ENCODE results near the gene SLC24A3.

SLC24A3 gene

DNA sequence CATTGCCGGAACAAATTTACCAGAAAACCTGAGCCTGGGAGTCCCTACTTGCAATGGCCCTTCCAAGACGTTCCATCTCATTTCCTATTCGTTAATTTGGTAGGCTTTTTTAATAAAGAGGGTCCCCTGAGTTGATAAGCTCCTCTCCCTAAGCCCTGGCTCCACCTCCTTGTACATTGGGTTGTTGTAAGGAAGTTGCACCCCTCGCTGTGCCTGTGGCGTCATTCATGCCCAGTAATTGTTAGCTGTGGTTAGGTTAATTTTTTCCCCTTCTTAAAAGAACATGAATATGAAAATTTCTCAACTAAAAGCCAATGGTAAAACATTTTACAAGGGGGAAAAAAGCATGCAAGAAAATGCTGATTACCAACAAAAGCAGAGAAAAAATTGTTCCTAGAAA lies 91.9 kb downstream of the SLC24A3 start:
- Histone ChIP-seq H3K9me2 (replicated peaks; ENCODE audit: control insufficient read depth, low read length) (no peaks in the 10 kb centered on the region), H4K20me1 (ENCODE audit: control insufficient read depth, insufficient read depth, low read depth, low read length) (no peaks in the 10 kb centered on the region), H3K9me3 (ENCODE audit: control insufficient read depth, insufficient read depth, low read length) (no peaks in the 10 kb centered on the region), H3F3A (ENCODE audit: control insufficient read depth, insufficient read depth) (no peaks in the 10 kb centered on the region), H3K4me3 (ENCODE audit: low read length) (no peak overlapping the region), H3K36me3 (ENCODE audit: control insufficient read depth, low read length) (no peaks in the 10 kb centered on the region), H3K27ac (ENCODE audit: low read depth, low read length) (no peak overlapping the region), H3K79me2 (ENCODE audit: control insufficient read depth, low read length) (no peaks in the 10 kb centered on the region), H3K27me3 (ENCODE audit: control insufficient read depth, low read length) (no peaks in the 10 kb centered on the region), H3K4me1 (ENCODE audit: control insufficient read depth, low read length) (no peaks in the 10 kb centered on the region), H3K4me2 (ENCODE audit: low read length) (no peak overlapping the region)
- TF ChIP-seq, protein P1, sequence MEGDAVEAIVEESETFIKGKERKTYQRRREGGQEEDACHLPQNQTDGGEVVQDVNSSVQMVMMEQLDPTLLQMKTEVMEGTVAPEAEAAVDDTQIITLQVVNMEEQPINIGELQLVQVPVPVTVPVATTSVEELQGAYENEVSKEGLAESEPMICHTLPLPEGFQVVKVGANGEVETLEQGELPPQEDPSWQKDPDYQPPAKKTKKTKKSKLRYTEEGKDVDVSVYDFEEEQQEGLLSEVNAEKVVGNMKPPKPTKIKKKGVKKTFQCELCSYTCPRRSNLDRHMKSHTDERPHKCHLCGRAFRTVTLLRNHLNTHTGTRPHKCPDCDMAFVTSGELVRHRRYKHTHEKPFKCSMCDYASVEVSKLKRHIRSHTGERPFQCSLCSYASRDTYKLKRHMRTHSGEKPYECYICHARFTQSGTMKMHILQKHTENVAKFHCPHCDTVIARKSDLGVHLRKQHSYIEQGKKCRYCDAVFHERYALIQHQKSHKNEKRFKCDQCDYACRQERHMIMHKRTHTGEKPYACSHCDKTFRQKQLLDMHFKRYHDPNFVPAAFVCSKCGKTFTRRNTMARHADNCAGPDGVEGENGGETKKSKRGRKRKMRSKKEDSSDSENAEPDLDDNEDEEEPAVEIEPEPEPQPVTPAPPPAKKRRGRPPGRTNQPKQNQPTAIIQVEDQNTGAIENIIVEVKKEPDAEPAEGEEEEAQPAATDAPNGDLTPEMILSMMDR (IDR thresholded peaks at IDR 0.05; ENCODE audit: low read depth, low read length, poor library complexity, severe bottlenecking): no peak
- TF ChIP-seq EZH2phosphoT487 (IDR thresholded peaks at IDR 0.05; ENCODE audit: borderline replicate concordance, low read length): no peak

GRCh38 chr20:19304886-19305415 lies 92.5 kb downstream of the SLC24A3 start:
- TF ChIP-seq, protein P1 (IDR thresholded peaks at IDR 0.05; ENCODE audit: low read depth, low read length, poor library complexity, severe bottlenecking): no peak
- no peak for TF ChIP-seq EZH2phosphoT487 (IDR thresholded peaks at IDR 0.05; ENCODE audit: borderline replicate concordance, low read length)
- H3K4me2 ChIP-seq (ENCODE audit: low read length): no peak overlapping the region
- H3K9me2 ChIP-seq (replicated peaks; ENCODE audit: control insufficient read depth, low read length): no peaks in the 10 kb centered on the region

DNA sequence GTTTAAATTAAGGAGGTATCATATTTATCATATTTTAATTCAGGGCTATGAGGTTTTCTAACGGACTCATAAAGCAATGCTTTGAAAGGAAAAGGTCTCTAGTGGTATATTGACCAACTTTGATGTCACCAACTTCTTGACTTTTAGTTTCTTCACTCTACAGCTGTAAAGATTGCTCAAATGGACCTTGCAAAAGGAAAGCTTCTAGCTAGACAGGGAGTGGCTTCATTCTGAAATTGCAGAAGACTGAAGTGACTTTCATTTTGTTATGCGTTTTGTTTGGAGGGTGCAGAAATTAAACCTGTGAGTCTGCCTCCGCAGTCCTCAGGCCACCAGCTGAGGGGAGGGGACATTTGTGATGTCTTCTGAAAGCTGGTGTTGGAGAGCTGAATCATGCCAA lies 95.7 kb downstream of the SLC24A3 start:
- Histone ChIP-seq H3K9me3 (ENCODE audit: control insufficient read depth, insufficient read depth, low read length) (no peaks in the 10 kb centered on the region), H3K4me3 (ENCODE audit: low read length) (no peak overlapping the region), H3K27ac (ENCODE audit: low read depth, low read length) (no peak overlapping the region), H3K79me2 (ENCODE audit: control insufficient read depth, low read length) (no peaks in the 10 kb centered on the region), H3F3A (ENCODE audit: control insufficient read depth, insufficient read depth) (no peaks in the 10 kb centered on the region), H3K27me3 (ENCODE audit: control insufficient read depth, low read length) (no peaks in the 10 kb centered on the region), H4K20me1 (ENCODE audit: control insufficient read depth, insufficient read depth, low read depth, low read length) (no peaks in the 10 kb centered on the region), H3K36me3 (ENCODE audit: control insufficient read depth, low read length) (no peaks in the 10 kb centered on the region), H3K4me1 (ENCODE audit: control insufficient read depth, low read length) (no peaks in the 10 kb centered on the region), H3K9me2 (replicated peaks; ENCODE audit: control insufficient read depth, low read length) (no peaks in the 10 kb centered on the region), H3K4me2 (ENCODE audit: low read length) (no peak overlapping the region)
- TF ChIP-seq, protein P1 (IDR thresholded peaks at IDR 0.05; ENCODE audit: low read depth, low read length, poor library complexity, severe bottlenecking): no peak
- TF ChIP-seq EZH2phosphoT487 (IDR thresholded peaks at IDR 0.05; ENCODE audit: borderline replicate concordance, low read length): no peak

More at GRCh38 chr20:19304886-19305415, 92.5 kb downstream of the SLC24A3 start:
- H3K27ac ChIP-seq (ENCODE audit: low read depth, low read length): no peak overlapping the region
- H3K4me3 ChIP-seq (ENCODE audit: low read length): no peak overlapping the region
- no peaks in the 10 kb centered on the region for H3F3A ChIP-seq (ENCODE audit: control insufficient read depth, insufficient read depth)
- H3K27me3 ChIP-seq (ENCODE audit: control insufficient read depth, low read length): no peaks in the 10 kb centered on the region
- no peaks in the 10 kb centered on the region for H4K20me1 ChIP-seq (ENCODE audit: control insufficient read depth, insufficient read depth, low read depth, low read length)
- H3K79me2 ChIP-seq (ENCODE audit: control insufficient read depth, low read length): no peaks in the 10 kb centered on the region
- H3K9me3 ChIP-seq (ENCODE audit: control insufficient read depth, insufficient read depth, low read length): no peaks in the 10 kb centered on the region
- no peaks in the 10 kb centered on the region for H3K4me1 ChIP-seq (ENCODE audit: control insufficient read depth, low read length)
- no peaks in the 10 kb centered on the region for H3K36me3 ChIP-seq (ENCODE audit: control insufficient read depth, low read length)

Data from DOHH2 (cell line).